Lower leg skin (tissue), 3 donors: Measurements from ENCODE around the gene PPP1R9B.

Source experiments
- POLR2A ChIP-seq, 2 donors: fragments of 450-650 bp; IDR thresholded peaks; one replicate each; pipeline ENCODE4 v1.6.1; 2016 to 2017; ENCODE audit warnings: antibody characterized with exemption in 2 of 2, mild to moderate bottlenecking in 1 of 2, moderate library complexity in 1 of 2
- TF ChIP-seq, protein P1 (sequence below), 3 donors: fragments of 450-650 bp; IDR thresholded peaks; one replicate each; pipeline ENCODE4 v1.5.1; 2016; ENCODE audit warnings: antibody characterized with exemption in 3 of 3, mild to moderate bottlenecking in 3 of 3, moderate library complexity in 2 of 3

GRCh38 chr17:50120475-50121253 lies 29.8 kb downstream of the PPP1R9B start:
- no peak for TF ChIP-seq POLR2A (IDR thresholded peaks at IDR 0.05)
- TF ChIP-seq, protein P1, sequence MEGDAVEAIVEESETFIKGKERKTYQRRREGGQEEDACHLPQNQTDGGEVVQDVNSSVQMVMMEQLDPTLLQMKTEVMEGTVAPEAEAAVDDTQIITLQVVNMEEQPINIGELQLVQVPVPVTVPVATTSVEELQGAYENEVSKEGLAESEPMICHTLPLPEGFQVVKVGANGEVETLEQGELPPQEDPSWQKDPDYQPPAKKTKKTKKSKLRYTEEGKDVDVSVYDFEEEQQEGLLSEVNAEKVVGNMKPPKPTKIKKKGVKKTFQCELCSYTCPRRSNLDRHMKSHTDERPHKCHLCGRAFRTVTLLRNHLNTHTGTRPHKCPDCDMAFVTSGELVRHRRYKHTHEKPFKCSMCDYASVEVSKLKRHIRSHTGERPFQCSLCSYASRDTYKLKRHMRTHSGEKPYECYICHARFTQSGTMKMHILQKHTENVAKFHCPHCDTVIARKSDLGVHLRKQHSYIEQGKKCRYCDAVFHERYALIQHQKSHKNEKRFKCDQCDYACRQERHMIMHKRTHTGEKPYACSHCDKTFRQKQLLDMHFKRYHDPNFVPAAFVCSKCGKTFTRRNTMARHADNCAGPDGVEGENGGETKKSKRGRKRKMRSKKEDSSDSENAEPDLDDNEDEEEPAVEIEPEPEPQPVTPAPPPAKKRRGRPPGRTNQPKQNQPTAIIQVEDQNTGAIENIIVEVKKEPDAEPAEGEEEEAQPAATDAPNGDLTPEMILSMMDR (IDR thresholded peaks at IDR 0.05) = no peak
